ENCODE measurements around the gene TRIL.

GRCh38 chr7:29003703-29004102 is 45.6 kb upstream of the TRIL start:
- TF ChIP-seq, protein P1, sequence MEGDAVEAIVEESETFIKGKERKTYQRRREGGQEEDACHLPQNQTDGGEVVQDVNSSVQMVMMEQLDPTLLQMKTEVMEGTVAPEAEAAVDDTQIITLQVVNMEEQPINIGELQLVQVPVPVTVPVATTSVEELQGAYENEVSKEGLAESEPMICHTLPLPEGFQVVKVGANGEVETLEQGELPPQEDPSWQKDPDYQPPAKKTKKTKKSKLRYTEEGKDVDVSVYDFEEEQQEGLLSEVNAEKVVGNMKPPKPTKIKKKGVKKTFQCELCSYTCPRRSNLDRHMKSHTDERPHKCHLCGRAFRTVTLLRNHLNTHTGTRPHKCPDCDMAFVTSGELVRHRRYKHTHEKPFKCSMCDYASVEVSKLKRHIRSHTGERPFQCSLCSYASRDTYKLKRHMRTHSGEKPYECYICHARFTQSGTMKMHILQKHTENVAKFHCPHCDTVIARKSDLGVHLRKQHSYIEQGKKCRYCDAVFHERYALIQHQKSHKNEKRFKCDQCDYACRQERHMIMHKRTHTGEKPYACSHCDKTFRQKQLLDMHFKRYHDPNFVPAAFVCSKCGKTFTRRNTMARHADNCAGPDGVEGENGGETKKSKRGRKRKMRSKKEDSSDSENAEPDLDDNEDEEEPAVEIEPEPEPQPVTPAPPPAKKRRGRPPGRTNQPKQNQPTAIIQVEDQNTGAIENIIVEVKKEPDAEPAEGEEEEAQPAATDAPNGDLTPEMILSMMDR (IDR thresholded peaks at IDR 0.05): no peak
- no peak for TF ChIP-seq POLR2A (IDR thresholded peaks at IDR 0.05)
